ENCODE measurements around the gene DELE1. TPM values are rescaled to one million over a fixed set of nuclear protein-coding genes. Genes with fewer than 3 reads are reported as not detected.

Gene DELE1
- total and polyA plus RNA-seq, 2 donors (not counting 1 experiment from before 2014, with no cell fraction given): 38.6 to 40.5 TPM

GRCh38 chr5:141897425-141897824 is 26.2 kb upstream of the DELE1 start:
- no peak overlapping the region for H2AFZ ChIP-seq (ENCODE audit: low read length)
- H3K9me3 ChIP-seq (ENCODE audit: control insufficient read depth, insufficient read depth, low read depth, low read length): no peaks in the 10 kb centered on the region
- DNase-seq (ENCODE audit: low read depth in 2 of 2): no peak
- H3K4me1 ChIP-seq (ENCODE audit: control insufficient read depth, extremely low read depth, insufficient read depth, low read length): no peaks in the 10 kb centered on the region
- H3K4me3 ChIP-seq (replicated peaks in 1 of 4; ENCODE audit: control extremely low read depth in 1 of 4, insufficient read depth in 1 of 4, low read depth in 3 of 4, low read length in 4 of 4): no peak overlapping the region
- H3K36me3 ChIP-seq (ENCODE audit: control insufficient read depth, insufficient read depth, low read length): no peaks in the 10 kb centered on the region
- H3K4me2 ChIP-seq (ENCODE audit: extremely low read depth, insufficient read depth, low read length): no peak overlapping the region
- TF ChIP-seq EZH2 (IDR thresholded peaks at IDR 0.05; ENCODE audit: low read length, missing control alignments) (no peak), CTCF (conservative IDR thresholded peaks at IDR 0.05 in 1 of 2, IDR thresholded peaks at IDR 0.05 in 1 of 2; ENCODE audit: low read depth in 1 of 2, low read length in 2 of 2) (no peak)
- H3K27ac ChIP-seq (ENCODE audit: insufficient read depth, low read length): no peak overlapping the region
- H3K27me3 ChIP-seq (ENCODE audit: control insufficient read depth, insufficient read depth, low read length): peaks cover 3% of the 10 kb centered on the region
- H3K9ac ChIP-seq (ENCODE audit: insufficient read depth, low read length): no peak overlapping the region
- H4K20me1 ChIP-seq (ENCODE audit: control insufficient read depth, extremely low read depth, insufficient read depth, low read length): no peaks in the 10 kb centered on the region
- H3K79me2 ChIP-seq (ENCODE audit: control insufficient read depth, insufficient read depth, low read length): no peaks in the 10 kb centered on the region

GRCh38 chr5:141898448-141899049 is 25.1 kb upstream of the DELE1 start:
- Histone ChIP-seq H3K36me3 (ENCODE audit: control insufficient read depth, insufficient read depth, low read length) (no peaks in the 10 kb centered on the region), H3K4me2 (ENCODE audit: extremely low read depth, insufficient read depth, low read length) (no peak overlapping the region), H3K27ac (ENCODE audit: insufficient read depth, low read length) (no peak overlapping the region), H3K4me3 (replicated peaks in 1 of 4; ENCODE audit: control extremely low read depth in 1 of 4, insufficient read depth in 1 of 4, low read depth in 3 of 4, low read length in 4 of 4) (no peak overlapping the region), H3K27me3 (ENCODE audit: control insufficient read depth, insufficient read depth, low read length) (peaks cover 11% of the 10 kb centered on the region), H4K20me1 (ENCODE audit: control insufficient read depth, extremely low read depth, insufficient read depth, low read length) (no peaks in the 10 kb centered on the region), H3K79me2 (ENCODE audit: control insufficient read depth, insufficient read depth, low read length) (no peaks in the 10 kb centered on the region), H3K4me1 (ENCODE audit: control insufficient read depth, extremely low read depth, insufficient read depth, low read length) (no peaks in the 10 kb centered on the region), H3K9ac (ENCODE audit: insufficient read depth, low read length) (no peak overlapping the region), H2AFZ (ENCODE audit: low read length) (no peak overlapping the region), H3K9me3 (ENCODE audit: control insufficient read depth, insufficient read depth, low read depth, low read length) (no peaks in the 10 kb centered on the region)
- TF ChIP-seq EZH2 (IDR thresholded peaks at IDR 0.05; ENCODE audit: low read length, missing control alignments) (no peak), CTCF (conservative IDR thresholded peaks at IDR 0.05 in 1 of 2, IDR thresholded peaks at IDR 0.05 in 1 of 2; ENCODE audit: low read depth in 1 of 2, low read length in 2 of 2) (no peak)
- DNase-seq (ENCODE audit: low read depth in 2 of 2): no peak

GRCh38 chr5:141902015-141902814 is 21.5 kb upstream of the DELE1 start:
- no peak for DNase-seq (ENCODE audit: low read depth in 2 of 2)
- no peak overlapping the region for H3K27ac ChIP-seq (ENCODE audit: insufficient read depth, low read length)
- H3K4me1 ChIP-seq (ENCODE audit: control insufficient read depth, extremely low read depth, insufficient read depth, low read length): no peaks in the 10 kb centered on the region
- H3K4me2 ChIP-seq (ENCODE audit: extremely low read depth, insufficient read depth, low read length): no peak overlapping the region
- no peaks in the 10 kb centered on the region for H3K36me3 ChIP-seq (ENCODE audit: control insufficient read depth, insufficient read depth, low read length)
- H3K79me2 ChIP-seq (ENCODE audit: control insufficient read depth, insufficient read depth, low read length): no peaks in the 10 kb centered on the region
- TF ChIP-seq CTCF (conservative IDR thresholded peaks at IDR 0.05 in 1 of 2, IDR thresholded peaks at IDR 0.05 in 1 of 2; ENCODE audit: low read depth in 1 of 2, low read length in 2 of 2) (no peak), EZH2 (IDR thresholded peaks at IDR 0.05; ENCODE audit: low read length, missing control alignments) (no peak)
- H2AFZ ChIP-seq (ENCODE audit: low read length): no peak overlapping the region
- no peak overlapping the region for H3K4me3 ChIP-seq (replicated peaks in 1 of 4; ENCODE audit: control extremely low read depth in 1 of 4, insufficient read depth in 1 of 4, low read depth in 3 of 4, low read length in 4 of 4)
- no peak overlapping the region for H3K9ac ChIP-seq (ENCODE audit: insufficient read depth, low read length)
- peaks cover 11% of the 10 kb centered on the region for H3K27me3 ChIP-seq (ENCODE audit: control insufficient read depth, insufficient read depth, low read length)
- no peaks in the 10 kb centered on the region for H3K9me3 ChIP-seq (ENCODE audit: control insufficient read depth, insufficient read depth, low read depth, low read length)
- no peaks in the 10 kb centered on the region for H4K20me1 ChIP-seq (ENCODE audit: control insufficient read depth, extremely low read depth, insufficient read depth, low read length)

Data from fibroblast of lung (primary cell).